Smooth muscle cell of the brain vasculature (primary cell): ENCODE data around the gene PDHB.
A peak's percentile ranks its signal among the peaks of the same experiment; 100 is the strongest.
"Not testable (repeated sequence)": the region's sequence is repeated elsewhere in the genome, so short reads cannot be mapped to it uniquely, and the experiment has no call there.

Experiments
- DNase-seq: peaks from one replicate; pipeline ENCODE4 v3.0.0-alpha.2; 2012; ENCODE audit warnings: low read depth, low spot score

The PDHB gene

GRCh38 chr3:58433400-58434167 lies at the start of gene PDHB:
PDHB (minus strand) TSS chr3:58433832; CDS start chr3:58433809, 23 bp downstream.
- peak; percentile 60 for DNase-seq

GRCh38 chr3:58482917-58483636 lies 49.4 kb upstream of the PDHB start:
- no peak for DNase-seq

- DNase-seq, result no peak
Observed at GRCh38 chr3:58480309-58480708, 46.7 kb upstream of the PDHB start.

- DNase-seq, result no peak
Observed at GRCh38 chr3:58478781-58479180, 45.1 kb upstream of the PDHB start.

GRCh38 chr3:58474967-58475578 lies 41.4 kb upstream of the PDHB start:
- DNase-seq, result no peak

- no peak for DNase-seq
Observed at GRCh38 chr3:58474348-58474911, 40.8 kb upstream of the PDHB start.

GRCh38 chr3:58473275-58473674 lies 39.6 kb upstream of the PDHB start:
- DNase-seq, result no peak

- DNase-seq, result peak; percentile 88
Observed at GRCh38 chr3:58471025-58471887, 37.6 kb upstream of the PDHB start.

GRCh38 chr3:58470363-58471024 lies 36.9 kb upstream of the PDHB start:
- no peak for DNase-seq

- DNase-seq, result no peak
Observed at GRCh38 chr3:58469096-58469495, 35.5 kb upstream of the PDHB start.

GRCh38 chr3:58466899-58467563 lies 33.4 kb upstream of the PDHB start:
- no peak for DNase-seq

GRCh38 chr3:58464866-58465265 lies 31.2 kb upstream of the PDHB start:
- DNase-seq, result no peak

GRCh38 chr3:58463942-58464271 lies 30.3 kb upstream of the PDHB start:
- no peak for DNase-seq

- no peak for DNase-seq
Observed at GRCh38 chr3:58463181-58463941, 29.7 kb upstream of the PDHB start.

GRCh38 chr3:58462829-58463180 lies 29.2 kb upstream of the PDHB start:
- DNase-seq, result no peak

- DNase-seq, result no peak
Observed at GRCh38 chr3:58459160-58459559, 25.5 kb upstream of the PDHB start.

- DNase-seq, result no peak
Observed at GRCh38 chr3:58452176-58452575, 18.5 kb upstream of the PDHB start.

GRCh38 chr3:58441514-58442450 lies 8.2 kb upstream of the PDHB start:
- no peak for DNase-seq

- DNase-seq, result not testable (repeated sequence)
Observed at GRCh38 chr3:58440996-58441355, 7.3 kb upstream of the PDHB start.
